RKO (cell line): ENCODE data around the gene PRSS50.
"Not testable (repeated sequence)": the region's sequence is repeated elsewhere in the genome, so short reads cannot be mapped to it uniquely, and the experiment has no call there.

Experiments used
- DNase-seq: peaks from one replicate; pipeline ENCODE4 v3.0.0-alpha.2; 2016; ENCODE audit warnings: low spot score

PRSS50 gene

DNA sequence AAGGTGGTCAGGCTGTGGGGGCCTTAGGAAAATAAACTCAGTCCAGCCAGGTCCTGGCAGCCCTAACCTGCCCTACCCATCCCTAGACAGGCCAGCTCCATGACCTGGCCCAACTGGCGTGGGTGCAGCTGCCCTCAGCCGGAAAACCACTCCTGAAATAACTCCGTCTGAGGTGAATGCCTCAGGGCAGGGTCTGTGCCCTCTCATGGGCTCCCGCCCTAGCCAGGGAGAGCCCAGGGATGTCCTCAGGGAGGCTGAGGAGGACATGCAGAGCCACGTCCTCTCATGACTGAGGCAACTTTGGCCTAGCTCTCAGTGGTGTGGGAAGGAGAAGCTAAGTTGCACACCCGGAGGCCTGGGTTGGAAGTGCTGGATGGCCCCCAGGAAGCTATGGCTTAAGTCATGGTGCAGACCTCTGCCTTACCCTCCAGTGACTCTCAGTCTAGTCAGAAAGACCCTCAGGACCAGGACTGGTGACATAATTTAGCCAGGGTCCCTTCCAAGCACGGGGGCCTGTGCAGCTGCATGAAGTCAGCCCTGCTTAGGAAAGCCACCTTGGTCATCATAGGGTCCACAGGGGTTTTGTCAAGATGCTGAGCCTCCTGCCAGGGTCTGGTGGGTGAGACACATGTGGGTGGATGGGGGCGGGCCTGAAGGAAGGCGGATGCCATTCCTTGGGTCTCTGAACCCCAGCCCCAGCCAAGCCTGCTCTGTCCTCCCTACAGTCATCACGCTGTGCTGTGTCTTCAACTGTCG lies 9.1 kb downstream of the PRSS50 start:
- DNase-seq = no peak

DNA sequence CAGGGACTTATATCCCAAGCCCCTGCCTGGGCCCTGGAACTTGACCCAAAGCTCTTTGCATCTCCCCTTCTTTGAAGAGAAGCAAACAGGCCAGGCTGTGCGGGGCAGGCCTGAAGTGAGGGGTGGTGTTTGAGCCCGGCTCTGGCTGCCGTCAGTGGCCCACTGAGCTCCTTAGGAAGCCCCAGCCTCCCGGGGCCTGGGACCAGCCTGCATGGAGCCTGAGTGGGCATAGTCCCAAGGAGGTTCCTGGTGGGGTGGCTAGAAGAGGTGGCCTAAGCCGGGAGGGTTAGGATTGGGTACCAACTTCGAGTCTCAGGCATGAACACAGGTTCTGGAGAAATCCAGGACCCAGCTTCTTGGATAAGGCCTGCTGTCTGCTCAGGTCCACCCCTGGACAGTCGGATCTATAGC lies 10.1 kb downstream of the PRSS50 start:
- no peak for DNase-seq

DNA sequence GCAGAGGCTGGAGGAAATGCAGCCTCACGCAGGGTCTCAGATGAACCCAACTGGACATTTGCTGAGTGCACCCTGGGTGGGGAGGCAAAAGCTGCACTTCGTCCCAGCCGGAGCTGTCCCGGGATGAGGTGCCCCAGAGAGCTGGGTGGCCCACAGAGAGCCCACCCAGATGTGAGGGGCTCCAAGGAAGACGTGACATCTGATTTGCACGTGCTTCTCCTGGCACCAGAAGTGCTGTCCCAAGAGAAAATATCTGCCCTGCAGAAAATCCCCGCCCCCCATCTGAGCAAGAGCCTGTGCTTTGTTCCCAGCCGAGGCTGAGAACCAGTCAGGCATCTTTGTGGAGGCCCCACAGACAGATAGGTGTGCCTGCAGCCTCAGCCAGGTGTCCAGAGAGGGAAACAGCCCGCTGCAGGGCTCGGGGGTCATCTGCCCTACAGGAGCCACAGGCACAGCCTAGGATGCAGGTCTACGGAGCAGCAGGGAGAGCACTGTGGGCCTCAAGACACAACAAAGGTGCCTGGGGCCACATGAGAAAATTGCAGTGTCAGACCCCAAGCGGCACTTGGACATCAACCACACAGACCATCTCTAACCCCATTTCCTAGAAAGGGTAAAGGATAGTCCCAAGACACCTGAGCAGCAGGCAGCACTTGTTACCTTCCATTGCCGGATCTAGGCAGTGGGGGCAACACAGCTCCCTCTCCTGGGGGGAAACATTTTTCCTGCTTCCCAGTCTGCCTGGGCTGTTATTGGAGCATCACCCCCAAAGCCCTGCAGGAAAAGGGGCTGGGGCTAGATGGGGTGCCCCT lies 10.7 kb downstream of the PRSS50 start:
- no peak for DNase-seq

- DNase-seq = peak; percentile 29
Observed at GRCh38 chr3:46705751-46706552, 11.7 kb downstream of the PRSS50 start.

GRCh38 chr3:46705022-46705530 lies 12.6 kb downstream of the PRSS50 start:
- DNase-seq = peak; percentile 60

- not testable (repeated sequence) for DNase-seq
Observed at GRCh38 chr3:46704346-46704745, 13.3 kb downstream of the PRSS50 start.

- DNase-seq = no peak
Observed at GRCh38 chr3:46703013-46703520, 14.6 kb downstream of the PRSS50 start.

GRCh38 chr3:46702246-46703012 lies 15.2 kb downstream of the PRSS50 start:
- no peak for DNase-seq

DNA sequence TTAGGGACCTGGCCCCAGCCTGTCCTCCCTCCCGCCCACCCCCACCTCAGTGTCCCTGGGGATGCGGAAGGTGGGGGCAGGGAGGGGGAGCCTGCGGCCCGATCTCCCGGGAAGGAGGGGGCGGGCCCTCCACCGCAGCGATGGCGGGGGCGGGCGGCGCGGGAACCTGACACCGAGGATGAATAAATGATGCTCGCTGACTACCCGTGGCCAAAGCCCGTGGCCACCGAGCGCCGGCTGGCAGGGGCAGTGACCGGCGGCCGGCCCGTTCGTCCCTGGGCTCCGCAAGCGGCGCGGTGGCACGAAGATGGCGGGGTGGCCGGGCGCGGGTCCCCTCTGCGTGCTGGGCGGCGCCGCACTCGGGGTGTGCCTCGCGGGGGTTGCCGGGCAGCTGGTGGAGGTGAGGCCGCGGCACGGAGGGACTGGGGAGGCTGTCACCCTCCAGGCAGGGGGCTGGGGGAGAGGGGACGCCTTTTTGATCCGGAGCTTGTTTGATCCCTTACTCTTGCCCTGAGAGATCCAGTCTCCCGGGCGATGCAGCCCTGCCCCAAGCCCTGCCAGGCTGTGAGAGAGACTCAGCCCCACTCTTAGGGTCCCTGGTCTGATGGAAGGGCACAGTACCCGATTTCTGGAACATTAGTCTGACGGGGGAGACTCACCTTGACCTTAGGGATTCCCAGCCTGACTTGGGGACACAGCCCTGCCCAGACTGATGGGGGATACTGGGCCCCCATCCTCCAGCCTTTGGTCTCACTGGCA lies 16.3 kb downstream of the PRSS50 start, which contains the start of gene TMIE:
Gene TMIE, plus strand, starts transcription at position 212 of the 759 bp plus-strand sequence. Its CDS starts 96 bp downstream, at position 308.
- DNase-seq = no peak

DNA sequence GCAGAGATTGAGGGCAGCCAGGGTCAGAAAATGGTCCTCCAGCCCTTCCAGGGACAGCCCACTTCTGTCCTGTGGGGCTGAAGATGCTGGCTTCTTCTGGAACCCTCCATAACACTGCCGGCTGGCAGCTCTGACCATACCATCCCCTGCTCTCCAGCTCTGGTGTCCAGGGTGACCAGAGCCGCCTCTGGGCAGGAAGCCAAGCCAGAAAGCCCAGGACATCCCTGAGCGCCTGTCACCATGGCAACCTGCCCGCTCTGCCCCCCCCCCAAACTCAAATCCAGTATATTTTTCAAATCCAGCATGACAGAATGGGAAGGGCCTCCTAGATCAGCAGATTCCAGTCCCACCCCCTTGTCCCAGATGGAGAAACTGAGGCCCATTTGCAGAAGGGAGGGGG lies 16.9 kb downstream of the PRSS50 start:
- DNase-seq = no peak

GRCh38 chr3:46699676-46700523 lies 17.8 kb downstream of the PRSS50 start:
- no peak for DNase-seq

DNA sequence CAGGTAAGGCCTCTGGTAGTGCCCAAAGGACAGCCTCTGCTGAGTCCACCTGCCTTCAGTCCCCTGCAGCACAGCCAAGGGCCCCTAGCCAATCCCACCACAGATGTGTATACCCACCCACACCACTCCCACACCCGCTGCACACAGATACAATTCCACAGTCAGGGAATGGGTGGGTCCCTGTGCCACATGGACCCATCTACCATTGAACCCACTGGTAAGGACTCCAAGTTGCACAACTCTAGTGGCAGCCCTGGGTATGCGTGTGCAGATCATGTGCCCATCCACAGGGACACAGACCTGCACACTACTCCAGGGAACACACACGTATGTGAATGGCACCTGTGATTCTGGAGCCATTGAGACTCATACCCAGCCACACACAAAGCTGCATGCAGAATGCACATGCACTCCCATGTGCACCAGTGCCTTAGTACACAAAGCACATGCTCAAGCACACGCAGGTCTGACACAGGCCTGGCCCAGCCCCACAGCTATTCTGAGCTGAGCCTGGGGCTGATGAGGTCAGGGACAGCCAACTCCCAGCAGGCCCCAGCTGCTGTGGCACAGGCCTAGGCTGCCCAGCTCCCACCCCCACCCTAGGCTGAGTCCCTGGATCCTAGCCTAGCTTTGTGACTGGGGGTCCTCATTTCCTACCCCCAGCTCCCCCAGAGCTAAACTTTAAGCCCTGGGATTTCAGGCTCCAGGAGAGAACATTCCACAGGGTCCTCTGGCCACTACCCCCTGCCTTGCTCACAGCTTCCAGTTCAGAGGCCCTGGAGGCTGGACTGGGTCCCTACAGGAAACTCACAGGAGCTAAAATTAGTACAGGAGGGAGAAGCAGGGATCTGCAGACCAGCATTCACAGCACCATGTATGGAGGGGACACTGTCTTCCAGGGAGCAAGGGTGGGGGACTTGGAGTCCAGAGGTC lies 21.4 kb downstream of the PRSS50 start:
- no peak for DNase-seq

GRCh38 chr3:46695177-46695961 lies 22.3 kb downstream of the PRSS50 start:
- DNase-seq = peak; percentile 23

DNA sequence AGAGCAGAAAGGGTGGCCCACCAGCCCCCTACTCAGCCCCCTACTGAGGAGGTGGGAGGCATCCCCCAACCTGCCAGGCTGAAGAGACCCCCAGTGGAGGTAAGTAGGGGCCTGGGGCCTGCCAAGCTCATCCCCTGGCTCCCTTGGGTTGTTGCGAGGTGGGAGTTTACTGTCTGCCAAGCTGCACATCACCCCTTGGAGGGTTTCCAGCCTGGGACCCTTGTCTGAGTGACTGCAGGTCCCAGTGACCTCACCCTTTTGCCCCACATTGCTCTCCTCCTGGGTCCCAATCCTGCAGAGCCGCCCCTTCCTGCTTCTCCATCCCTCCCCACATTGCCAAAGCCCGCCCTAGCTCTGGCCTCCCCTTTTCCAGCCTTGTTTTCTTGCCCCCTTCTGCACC lies 23.1 kb downstream of the PRSS50 start:
- no peak for DNase-seq

GRCh38 chr3:46693892-46694226 lies 23.8 kb downstream of the PRSS50 start:
- peak; percentile 8 for DNase-seq

DNA sequence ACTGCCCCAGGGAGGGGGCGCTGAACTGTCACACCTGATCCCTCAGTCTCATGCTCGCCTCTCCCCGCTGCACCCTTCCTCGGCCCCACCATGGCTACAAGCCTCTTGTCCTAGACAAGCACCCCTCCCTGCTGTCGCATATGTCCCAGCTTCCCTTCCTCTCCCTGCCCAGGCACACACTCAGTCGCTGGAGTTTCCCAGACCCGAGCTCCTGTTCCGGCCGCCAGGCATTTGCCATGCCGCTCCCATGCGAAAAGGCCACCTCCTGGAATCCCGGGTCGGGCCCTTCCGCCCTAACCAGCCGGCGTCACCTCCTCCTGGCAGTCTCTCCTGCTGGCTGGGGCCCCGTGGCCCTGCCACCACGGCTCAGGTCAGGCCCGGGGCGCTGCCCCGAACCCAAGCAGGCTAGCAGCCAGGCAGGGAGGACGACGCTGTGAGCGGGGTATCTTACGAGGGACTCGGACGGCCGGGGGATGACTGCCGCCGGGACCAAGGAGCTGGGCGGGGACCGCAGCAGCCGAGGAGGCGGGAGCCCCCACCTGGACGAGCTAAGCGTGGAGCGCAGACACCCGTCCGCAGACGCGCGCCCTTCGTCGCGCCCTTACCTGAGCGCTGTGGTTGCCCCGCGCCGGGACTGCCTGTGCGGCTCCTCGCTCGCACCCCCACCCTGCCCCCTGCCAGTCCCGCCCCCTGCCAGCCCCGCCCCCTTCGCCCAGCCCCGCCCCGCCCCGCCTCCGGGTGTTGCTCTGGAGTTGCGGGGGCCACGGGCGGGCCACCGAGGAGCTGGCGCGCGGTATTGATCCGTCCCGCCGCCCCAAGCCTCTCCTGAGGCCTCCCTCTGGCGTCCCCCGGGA lies 24.4 kb downstream of the PRSS50 start, which contains the start of gene ALS2CL:
Gene ALS2CL, minus strand, starts transcription at position 642 of the 854 bp plus-strand sequence. CDS start 4,239 bp downstream, outside the sequence.
- peak; percentile 45 for DNase-seq
